Measurements from ENCODE around the gene ETV3. TPM values are rescaled to one million over a fixed set of nuclear protein-coding genes. Genes with fewer than 3 reads are reported as not detected.

ETV3 gene
- total RNA-seq, 1 experiment from 2014 or later = 36.3 TPM

DNA sequence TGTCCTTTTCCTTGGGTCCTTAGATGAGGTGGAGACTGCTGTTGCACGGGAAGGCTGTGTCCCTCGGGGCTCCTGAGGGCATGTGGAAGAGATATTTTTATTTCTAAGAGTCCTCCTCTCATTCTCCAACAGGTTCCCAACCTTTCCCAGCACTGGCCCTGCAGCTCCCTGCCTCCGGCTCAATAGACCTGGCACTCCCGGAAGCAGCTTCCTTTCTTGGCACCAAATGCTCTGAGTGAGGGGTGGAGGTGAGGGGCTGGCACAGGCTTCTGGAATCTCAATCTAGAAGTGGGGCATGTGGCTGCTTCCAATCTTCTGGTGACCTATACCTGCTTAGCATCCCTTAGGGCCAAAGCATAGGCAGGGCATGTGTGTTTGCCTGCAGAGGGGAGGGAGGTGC lies 43.1 kb downstream of the ETV3 start:
- no peaks in the 10 kb centered on the region; a peak in 1 of 7 replicates for H3K36me3 Mint-ChIP-seq (ENCODE audit: insufficient read depth in 1 of 3, low read depth in 3 of 3)
- Histone ChIP-seq H4K8ac (replicated peaks; ENCODE audit: insufficient read length, low read depth, low read length) (no peak overlapping the region), H3K27ac (ENCODE audit: insufficient read length, low read depth, low read length) (no peak overlapping the region), H3K18ac (ENCODE audit: insufficient read length, low read depth, low read length) (no peak overlapping the region), H3T11ph (ENCODE audit: low read length) (no peak overlapping the region), H3K79me2 (ENCODE audit: insufficient read depth, low read length) (no peaks in the 10 kb centered on the region), H2BK12ac (ENCODE audit: insufficient read length, low read depth, low read length) (no peak overlapping the region), H3K9ac (ENCODE audit: extremely low read depth, insufficient read length, low read length) (no peak overlapping the region), H4K5ac (ENCODE audit: insufficient read length, low read depth, low read length) (no peak overlapping the region), H3K27me3 (ENCODE audit: insufficient read depth, low read length) (no peaks in the 10 kb centered on the region), H2BK15ac (ENCODE audit: low read depth, low read length) (no peak overlapping the region), H2AFZ (ENCODE audit: low read length) (no peak overlapping the region), H3K4ac (ENCODE audit: low read depth, low read length) (no peak overlapping the region), H3K79me1 (ENCODE audit: insufficient read depth, low read depth, low read length, poor library complexity, severe bottlenecking) (no peaks in the 10 kb centered on the region), H3K23me2 (ENCODE audit: insufficient read length, low read depth, low read length, poor library complexity, severe bottlenecking) (no peaks in the 10 kb centered on the region), H3K23ac (ENCODE audit: insufficient read length, low read depth, low read length) (no peak overlapping the region), H3K4me1 (ENCODE audit: insufficient read depth, low read length) (0 out of 2 replicates have a peak, but pooled peaks cover 2% of the 10 kb centered on the region), H2BK20ac (ENCODE audit: low read depth, low read length, poor library complexity, severe bottlenecking) (no peak overlapping the region), H3K4me2 (ENCODE audit: insufficient read depth, insufficient read length, low read length) (no peak overlapping the region), H2BK120ac (ENCODE audit: low read depth, low read length, poor library complexity, severe bottlenecking) (no peak overlapping the region), H2AK5ac (ENCODE audit: insufficient read length, low read length) (no peak overlapping the region), H3K14ac (ENCODE audit: insufficient read depth, low read length) (no peak overlapping the region), H3K56ac (ENCODE audit: insufficient read length, low read depth, low read length) (no peak overlapping the region), H3K9me3 (ENCODE audit: control insufficient read depth, low read depth, low read length) (no peaks in the 10 kb centered on the region), H4K91ac (ENCODE audit: insufficient read length, low read depth, low read length) (no peak overlapping the region), H2BK5ac (ENCODE audit: insufficient read length, low read length) (no peak overlapping the region), H4K20me1 (ENCODE audit: control insufficient read depth, insufficient read depth, insufficient read length) (no peaks in the 10 kb centered on the region)
- no peaks in the 10 kb centered on the region for H3K9me3 Mint-ChIP-seq
- peak overlapping the region in 1 of 3 experiments; percentile 79; a peak in 1 of 7 replicates for H3K27ac Mint-ChIP-seq
- H3K27me3 Mint-ChIP-seq (ENCODE audit: low read depth) = no peaks in the 10 kb centered on the region
- H3K4me1 Mint-ChIP-seq = peaks cover 21 to 31% of the 10 kb centered on the region in 2 experiments
- WGBS (ENCODE audit: extremely low coverage, insufficient read length, low lambda C conversion rate) = no CpG with 5 or more reads among the region's 4 CpGs
- no peak for DNase-seq
- TF ChIP-seq, protein P1, sequence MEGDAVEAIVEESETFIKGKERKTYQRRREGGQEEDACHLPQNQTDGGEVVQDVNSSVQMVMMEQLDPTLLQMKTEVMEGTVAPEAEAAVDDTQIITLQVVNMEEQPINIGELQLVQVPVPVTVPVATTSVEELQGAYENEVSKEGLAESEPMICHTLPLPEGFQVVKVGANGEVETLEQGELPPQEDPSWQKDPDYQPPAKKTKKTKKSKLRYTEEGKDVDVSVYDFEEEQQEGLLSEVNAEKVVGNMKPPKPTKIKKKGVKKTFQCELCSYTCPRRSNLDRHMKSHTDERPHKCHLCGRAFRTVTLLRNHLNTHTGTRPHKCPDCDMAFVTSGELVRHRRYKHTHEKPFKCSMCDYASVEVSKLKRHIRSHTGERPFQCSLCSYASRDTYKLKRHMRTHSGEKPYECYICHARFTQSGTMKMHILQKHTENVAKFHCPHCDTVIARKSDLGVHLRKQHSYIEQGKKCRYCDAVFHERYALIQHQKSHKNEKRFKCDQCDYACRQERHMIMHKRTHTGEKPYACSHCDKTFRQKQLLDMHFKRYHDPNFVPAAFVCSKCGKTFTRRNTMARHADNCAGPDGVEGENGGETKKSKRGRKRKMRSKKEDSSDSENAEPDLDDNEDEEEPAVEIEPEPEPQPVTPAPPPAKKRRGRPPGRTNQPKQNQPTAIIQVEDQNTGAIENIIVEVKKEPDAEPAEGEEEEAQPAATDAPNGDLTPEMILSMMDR (conservative IDR thresholded peaks at IDR 0.05) = no peak
- no peak overlapping the region for H3K4me3 Mint-ChIP-seq
